Neural cell (in vitro differentiated cells): Measurements from ENCODE around the gene ASB1.

Source experiments
- CTCF ChIP-seq: fragments of 450-650 bp; IDR thresholded peaks from 2 replicates; pipeline ENCODE4 v1.5.1; 2014; ENCODE audit warnings: antibody characterized with exemption, mild to moderate bottlenecking, moderate library complexity; ENCODE audit not compliant: poor library complexity, severe bottlenecking
- EZH2 ChIP-seq: fragments of 200-600, 300-800 bp; shearing (Covaris generic), sonication (generic); IDR thresholded peaks from 2 replicates; pipeline ENCODE4 v1.6.1; 2014; ENCODE audit warnings: antibody characterized with exemption, low read length, borderline replicate concordance, mild to moderate bottlenecking; ENCODE audit not compliant: insufficient read depth, poor library complexity, severe bottlenecking
- POLR2AphosphoS5 ChIP-seq: IDR thresholded peaks from 2 replicates; pipeline ENCODE4 v1.6.1; 2012
- TAF1 ChIP-seq: IDR thresholded peaks from 2 replicates; pipeline ENCODE4 v1.6.1; 2012; ENCODE audit warnings: low read depth

DNA sequence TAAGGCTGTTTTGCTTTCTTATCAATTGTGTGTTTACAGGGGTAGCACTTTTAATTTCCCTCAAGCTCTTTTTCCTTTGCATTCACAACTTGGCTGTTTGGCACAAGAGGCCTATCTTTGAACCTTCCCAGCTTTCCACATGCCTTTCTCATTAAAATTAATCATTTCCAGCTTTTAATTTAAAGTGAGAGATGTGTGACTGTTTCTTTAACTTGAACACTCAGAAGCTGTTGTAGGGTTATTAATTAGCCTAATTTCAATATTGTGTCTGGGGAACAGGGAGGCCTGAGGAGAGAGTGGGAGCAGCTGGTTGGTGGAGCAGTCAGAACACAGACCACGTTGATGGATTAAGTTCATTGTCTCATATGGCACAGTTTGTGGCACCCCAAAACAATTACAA, 4.7 kb downstream of the ASB1 start:
- TF ChIP-seq POLR2AphosphoS5 (no peak), TAF1 (no peak), EZH2 (no peak), CTCF (no peak)
